SK-N-MC (cell line): ENCODE results near the gene CLP1.

Source experiments
- DNase-seq: peaks from one replicate; pipeline ENCODE4 v3.0.0-alpha.2; 2011; ENCODE audit warnings: low read depth, low spot score
- H3K27ac ChIP-seq: fragments of 200-600 bp; sonication (generic); 2 replicates; pipeline ENCODE4 v1.5.1; 2016; ENCODE audit warnings: mixed run types
- H3K36me3 ChIP-seq: fragments of 200-600 bp; sonication (generic); 2 replicates; pipeline ENCODE4 v1.6.1; 2017; ENCODE audit warnings: antibody characterized with exemption, low read length, mixed read lengths; ENCODE audit not compliant: insufficient read depth
- H3K4me3 ChIP-seq: fragments of 200-600 bp; sonication (generic); 2 replicates; pipeline ENCODE4 v1.5.1; 2016
- H3K9ac ChIP-seq: fragments of 200-600 bp; sonication (generic); 2 replicates; pipeline ENCODE4 v1.8.0; 2017; ENCODE audit warnings: mixed run types, mixed read lengths; ENCODE audit not compliant: insufficient read length
- H3K9me3 ChIP-seq: fragments of 200-600 bp; sonication (generic); 2 replicates; pipeline ENCODE4 v1.6.1; 2017; ENCODE audit warnings: low read depth, mild to moderate bottlenecking, antibody characterized with exemption, low read length, moderate library complexity, mixed read lengths
- EZH2 ChIP-seq: fragments of 200-600 bp; sonication (generic); IDR thresholded peaks from one replicate; pipeline ENCODE4 v1.6.1; 2017; ENCODE audit warnings: antibody characterized with exemption
- FOXP2 ChIP-seq: optimal IDR thresholded peaks from 2 replicates; pipeline ENCODE3; 2011; ENCODE audit warnings: mild to moderate bottlenecking, moderate library complexity; ENCODE audit not compliant: insufficient read depth; ENCODE audit errors: extremely low read length, control extremely low read depth
- POLR2AphosphoS5 ChIP-seq: IDR thresholded peaks from 2 replicates; pipeline ENCODE4 v1.6.1; 2012; ENCODE audit warnings: mild to moderate bottlenecking, low read depth, low read length, borderline replicate concordance

The CLP1 gene

DNA sequence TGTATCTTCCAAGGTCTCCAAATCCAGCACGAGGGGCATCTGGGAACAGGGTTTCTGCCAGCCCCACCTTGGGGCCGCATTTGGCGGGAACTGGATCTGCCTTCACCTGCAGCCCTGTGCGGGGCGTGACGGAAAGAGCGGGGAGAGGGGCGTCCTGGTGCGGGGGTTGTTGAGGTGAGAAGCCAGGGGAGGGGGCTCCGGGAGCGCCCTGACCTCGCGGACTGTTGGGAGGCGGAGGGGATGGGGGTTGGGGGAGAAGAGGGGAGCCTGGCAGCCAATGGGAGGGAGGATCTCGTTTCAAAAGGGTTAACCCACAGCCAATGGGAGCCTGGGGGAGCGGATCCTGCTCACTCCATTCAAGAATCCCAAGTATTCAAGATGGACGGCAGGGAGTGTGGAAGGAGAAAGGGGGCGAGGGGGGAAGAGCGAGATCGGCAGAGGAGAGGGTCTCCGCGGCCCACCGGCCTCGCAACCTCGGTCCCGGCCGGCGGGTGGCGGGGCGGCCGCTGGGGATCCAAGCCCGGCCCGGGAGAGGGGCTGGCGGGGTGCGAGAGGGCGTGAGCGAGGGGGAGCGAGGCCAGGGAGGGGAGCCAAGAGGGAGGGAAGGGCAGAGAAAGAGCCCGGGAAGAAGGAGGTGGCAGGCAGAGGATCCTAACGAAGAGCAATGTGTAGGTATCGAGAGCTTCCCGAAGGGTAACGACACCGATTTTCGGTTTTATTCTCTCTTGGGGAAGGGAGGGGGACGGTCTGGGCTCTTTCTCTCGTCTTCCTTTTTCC, 19.4 kb upstream of the CLP1 start:
- H3K9me3 ChIP-seq = no peaks in the 10 kb centered on the region
- TF ChIP-seq POLR2AphosphoS5 = peak; percentile 82
- no peak for TF ChIP-seq EZH2
- no peak for TF ChIP-seq FOXP2
- peak overlapping the region; percentile 97 for H3K4me3 ChIP-seq
- peak overlapping the region; percentile 93 for H3K27ac ChIP-seq
- H3K36me3 ChIP-seq = 0 out of 2 replicates have a peak, but pooled peaks cover 3% of the 10 kb centered on the region
- peak overlapping the region; percentile 95 for H3K9ac ChIP-seq
- no peak for DNase-seq

DNA sequence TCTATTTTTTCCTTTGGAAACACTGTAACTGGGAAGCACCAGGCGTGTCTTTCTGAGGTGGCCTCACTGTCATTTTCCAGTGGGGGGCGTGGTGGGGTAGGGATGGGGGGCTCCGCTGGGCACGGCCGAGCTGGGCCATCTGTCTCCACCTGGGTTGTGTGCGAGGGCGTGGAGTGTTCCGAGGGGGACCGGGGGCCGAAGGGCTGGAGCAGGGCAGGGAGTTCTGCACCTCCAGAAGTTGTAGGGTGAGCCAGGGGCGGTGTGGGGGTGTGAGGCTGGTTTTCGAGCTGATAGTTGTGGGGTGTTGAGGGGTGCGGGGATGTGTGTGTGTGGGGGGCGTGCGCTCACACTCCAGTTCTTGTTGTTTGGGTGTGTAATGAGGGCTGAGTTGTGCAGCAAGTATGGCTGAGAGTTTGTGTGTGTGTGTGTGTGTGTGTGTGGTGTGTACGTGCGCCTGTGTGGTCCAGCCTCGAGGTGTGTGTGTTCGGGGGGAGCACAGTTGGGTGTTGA, 18.7 kb upstream of the CLP1 start:
- no peak for TF ChIP-seq FOXP2
- TF ChIP-seq EZH2 = no peak
- no peak for TF ChIP-seq POLR2AphosphoS5
- no peak for DNase-seq
- Histone ChIP-seq H3K27ac (peak overlapping the region; percentile 93), H3K4me3 (peak overlapping the region; percentile 97), H3K9me3 (no peaks in the 10 kb centered on the region), H3K36me3 (0 out of 2 replicates have a peak, but pooled peaks cover 3% of the 10 kb centered on the region), H3K9ac (peak overlapping the region; percentile 95)

DNA sequence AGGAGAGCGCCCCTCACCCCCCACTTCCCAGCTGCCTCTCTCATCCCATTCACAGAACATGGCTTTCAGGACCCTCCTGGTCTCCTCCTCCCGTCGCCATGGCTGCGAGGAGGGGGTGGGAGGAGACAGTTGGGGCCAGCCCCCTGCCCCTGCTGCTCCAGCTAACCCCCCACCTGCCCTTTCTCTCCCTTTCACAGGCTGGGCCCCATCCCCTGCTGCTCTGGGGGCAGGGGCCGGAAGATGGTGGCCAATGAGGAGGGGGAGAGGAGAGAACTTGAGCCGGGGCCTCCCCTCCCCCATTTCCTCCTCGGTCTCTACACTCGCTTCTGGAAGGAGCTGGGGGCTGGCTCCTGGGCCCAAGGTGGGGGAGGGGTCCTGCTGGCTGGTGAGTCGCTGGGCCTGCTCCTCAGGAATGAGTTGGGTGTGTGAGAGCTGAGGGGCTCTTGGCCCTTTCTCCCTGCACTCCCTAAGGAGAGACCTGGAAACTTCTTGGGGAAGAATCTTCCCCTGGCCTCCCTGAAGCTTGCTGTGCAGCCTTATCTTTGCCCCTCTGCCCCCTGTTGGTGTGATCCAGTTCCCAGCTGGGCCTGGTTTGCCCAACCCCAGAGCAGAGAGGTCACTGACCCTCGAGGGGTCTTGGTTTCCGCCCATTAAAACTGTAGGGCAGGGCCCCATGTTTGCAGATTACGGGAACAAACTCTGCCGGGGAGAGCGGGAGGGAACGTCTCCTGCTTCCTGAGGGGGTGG, 18.1 kb upstream of the CLP1 start:
- peak; percentile 76 for TF ChIP-seq POLR2AphosphoS5
- no peak for TF ChIP-seq EZH2
- Histone ChIP-seq H3K9ac (peak overlapping the region; percentile 73), H3K27ac (peak overlapping the region; percentile 92), H3K9me3 (no peaks in the 10 kb centered on the region), H3K4me3 (peak overlapping the region; percentile 97), H3K36me3 (0 out of 2 replicates have a peak, but pooled peaks cover 3% of the 10 kb centered on the region)
- peak; percentile 66 for DNase-seq

DNA sequence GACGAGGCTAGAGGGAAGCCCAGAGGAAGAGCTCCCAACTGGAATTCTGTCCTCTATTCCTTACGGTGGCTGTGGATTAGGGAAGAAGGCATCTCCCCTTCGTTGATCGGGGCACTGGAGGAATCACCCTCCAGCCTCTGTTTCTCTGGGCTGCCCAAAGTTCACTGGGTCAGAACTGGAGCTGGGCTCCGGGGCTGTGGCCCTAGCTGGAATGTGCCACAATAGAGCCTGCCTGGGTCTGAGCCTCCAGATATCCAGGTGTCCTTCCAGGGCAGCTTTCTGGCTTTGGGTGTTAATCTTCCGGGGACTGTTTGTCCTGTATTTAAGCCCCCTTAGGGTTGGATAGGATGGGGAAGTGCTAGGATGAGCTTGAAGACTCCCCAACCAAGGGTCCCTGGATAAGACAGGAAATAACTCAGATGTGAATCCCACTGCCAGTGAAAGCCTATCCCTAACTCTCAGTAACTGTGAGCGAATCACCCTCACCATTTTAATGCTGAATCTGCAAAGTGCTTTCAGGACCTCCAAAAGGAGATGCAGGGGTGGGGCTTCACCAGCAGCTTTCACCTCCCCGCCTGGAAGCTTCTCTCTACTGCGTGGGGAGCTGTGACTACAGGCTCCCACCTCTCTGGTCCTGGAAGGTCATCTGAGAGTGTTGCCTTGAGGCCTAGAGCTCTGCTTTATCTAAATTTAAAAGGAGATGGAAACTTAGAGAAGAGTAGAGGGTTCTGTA, 17.3 kb upstream of the CLP1 start:
- Histone ChIP-seq H3K4me3 (peak overlapping the region; percentile 97), H3K27ac (peak overlapping the region; percentile 92), H3K9me3 (no peaks in the 10 kb centered on the region), H3K36me3 (0 out of 2 replicates have a peak, but pooled peaks cover 3% of the 10 kb centered on the region), H3K9ac (peak overlapping the region; percentile 73)
- TF ChIP-seq POLR2AphosphoS5 = peak; percentile 22
- TF ChIP-seq FOXP2 = no peak
- no peak for TF ChIP-seq EZH2
- no peak for DNase-seq

DNA sequence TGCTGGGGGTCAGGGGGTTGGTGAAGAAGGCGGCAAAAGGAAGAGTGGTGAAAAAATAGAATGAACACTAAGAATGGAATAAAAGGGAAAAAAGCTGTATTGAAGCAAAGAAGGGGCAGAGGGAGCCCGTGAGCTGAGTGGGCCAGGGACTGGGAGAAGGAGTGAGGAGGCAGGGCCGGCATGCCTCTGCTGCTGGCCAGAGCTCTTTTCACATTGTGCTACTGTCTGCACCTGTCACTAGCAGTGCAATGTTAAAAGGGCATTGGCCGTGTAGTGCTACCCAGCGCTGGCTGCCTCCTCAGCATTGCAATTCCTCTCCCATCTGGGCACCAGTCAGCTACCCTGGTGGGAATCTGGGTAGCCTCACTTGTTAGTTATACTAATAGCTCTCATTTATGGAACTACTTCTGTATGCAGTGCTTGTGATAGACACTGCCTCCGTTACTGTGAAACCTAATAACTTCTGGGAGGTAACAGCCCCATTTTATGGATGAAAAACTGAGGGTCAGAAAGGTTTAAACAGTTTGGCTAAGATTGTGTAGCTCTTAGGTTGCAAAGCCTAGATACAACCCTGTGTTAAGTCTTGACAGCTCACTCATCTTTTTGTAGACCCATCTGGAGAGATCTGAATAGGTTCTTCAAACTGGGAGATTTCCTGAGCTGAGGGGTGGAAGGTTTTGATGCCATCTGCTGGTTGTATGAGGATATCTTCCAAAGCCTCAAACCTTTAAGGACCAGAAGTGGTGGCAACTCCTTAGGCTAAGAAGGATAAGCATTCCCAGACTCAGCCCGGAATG, 16.4 kb upstream of the CLP1 start:
- Histone ChIP-seq H3K27ac (peak overlapping the region; percentile 92), H3K9me3 (no peaks in the 10 kb centered on the region), H3K9ac (no peak overlapping the region), H3K36me3 (0 out of 2 replicates have a peak, but pooled peaks cover 3% of the 10 kb centered on the region), H3K4me3 (no peak overlapping the region)
- DNase-seq = peak; percentile 59
- no peak; the same call in none of the 2 replicates for TF ChIP-seq POLR2AphosphoS5
- TF ChIP-seq FOXP2 = no peak
- no peak for TF ChIP-seq EZH2

DNA sequence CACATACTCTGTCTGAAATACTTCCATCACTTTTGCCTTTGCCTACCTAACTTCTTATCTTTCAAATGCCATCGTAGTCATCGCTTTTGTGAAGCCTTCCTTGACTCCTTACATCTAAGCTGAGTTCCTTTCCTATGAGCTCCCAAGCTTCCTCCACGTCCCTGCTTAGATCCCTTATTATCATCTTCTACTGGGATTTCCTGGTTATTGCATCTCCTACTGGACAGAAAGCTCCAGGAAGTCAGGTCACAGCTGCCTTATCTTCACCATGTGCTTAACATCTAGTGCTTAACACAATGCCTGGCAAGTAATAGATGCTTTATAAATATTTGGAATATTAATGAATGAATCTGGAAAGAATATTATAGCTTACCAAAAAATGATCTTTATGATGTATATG, 13.8 kb upstream of the CLP1 start:
- H3K4me3 ChIP-seq = no peak overlapping the region
- H3K36me3 ChIP-seq = 0 out of 2 replicates have a peak, but pooled peaks cover 3% of the 10 kb centered on the region
- H3K9me3 ChIP-seq = no peaks in the 10 kb centered on the region
- H3K27ac ChIP-seq = peak overlapping the region; percentile 58
- no peak overlapping the region for H3K9ac ChIP-seq
- TF ChIP-seq FOXP2 (no peak), EZH2 (no peak), POLR2AphosphoS5 (0 out of 2 replicates have a peak, but pooled peaks have one; percentile 10)
- no peak for DNase-seq

DNA sequence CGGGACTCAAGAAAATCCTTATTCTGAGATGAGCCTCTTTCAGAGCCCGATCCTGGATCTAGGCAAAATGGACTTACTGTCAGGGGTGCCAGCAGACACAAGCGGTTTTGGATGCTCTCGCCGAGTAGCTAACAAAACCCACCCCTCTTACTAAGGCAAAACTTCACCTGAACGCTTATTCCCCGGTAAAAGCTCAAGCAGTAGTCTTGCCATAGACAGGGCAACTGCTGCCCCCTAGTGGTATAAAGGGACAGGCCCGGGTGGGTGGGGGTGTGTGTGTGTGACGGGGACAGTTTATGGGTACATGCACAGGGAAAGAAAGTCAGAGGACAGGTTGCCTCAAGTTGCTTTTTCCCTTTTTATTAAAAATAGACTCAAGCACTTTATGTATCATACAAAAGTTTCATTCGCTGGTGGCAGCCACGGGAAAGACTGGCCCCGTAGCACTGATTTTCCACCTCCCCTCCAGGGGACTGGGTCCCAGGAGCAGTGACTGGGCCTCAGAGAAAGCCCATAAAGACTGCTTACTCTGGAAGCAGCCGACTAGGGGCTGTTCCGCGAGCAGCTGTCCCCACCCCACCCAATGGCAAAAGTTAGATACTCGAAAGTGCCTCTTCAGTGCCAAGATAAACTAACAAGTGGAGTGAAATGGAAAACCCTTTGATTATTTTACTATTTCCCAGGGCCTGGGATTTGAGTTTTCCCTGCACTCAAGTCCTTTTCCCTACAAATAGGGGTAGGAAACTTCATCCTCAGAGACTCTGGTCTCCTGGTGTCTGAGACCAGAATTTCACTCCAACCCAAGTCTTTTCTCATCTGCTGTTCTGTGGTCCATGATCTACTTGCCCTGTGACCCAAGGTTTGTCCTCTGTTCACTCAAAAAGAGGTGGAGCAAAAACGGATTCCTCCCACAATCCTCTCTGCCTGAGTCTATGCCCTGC, 12.5 kb upstream of the CLP1 start:
- TF ChIP-seq POLR2AphosphoS5 = peak; percentile 78
- TF ChIP-seq EZH2 = no peak
- no peak for TF ChIP-seq FOXP2
- DNase-seq = peak; percentile 66
- Histone ChIP-seq H3K9ac (no peak overlapping the region), H3K9me3 (no peaks in the 10 kb centered on the region), H3K27ac (peak overlapping the region; percentile 63), H3K4me3 (peak overlapping the region; percentile 20; the same call in 1 of the 2 replicates), H3K36me3 (0 out of 2 replicates have a peak, but pooled peaks cover 3% of the 10 kb centered on the region)
